ENCODE results near the gene KRT8. TPM values are rescaled to one million over a fixed set of nuclear protein-coding genes. Genes with fewer than 3 reads are reported as not detected.
"Not testable (repeated sequence)": the region's sequence is repeated elsewhere in the genome, so short reads cannot be mapped to it uniquely, and the experiment has no call there.

Gene KRT8
- total RNA-seq, 1 experiment from 2014 or later, result 54.8 TPM

DNA sequence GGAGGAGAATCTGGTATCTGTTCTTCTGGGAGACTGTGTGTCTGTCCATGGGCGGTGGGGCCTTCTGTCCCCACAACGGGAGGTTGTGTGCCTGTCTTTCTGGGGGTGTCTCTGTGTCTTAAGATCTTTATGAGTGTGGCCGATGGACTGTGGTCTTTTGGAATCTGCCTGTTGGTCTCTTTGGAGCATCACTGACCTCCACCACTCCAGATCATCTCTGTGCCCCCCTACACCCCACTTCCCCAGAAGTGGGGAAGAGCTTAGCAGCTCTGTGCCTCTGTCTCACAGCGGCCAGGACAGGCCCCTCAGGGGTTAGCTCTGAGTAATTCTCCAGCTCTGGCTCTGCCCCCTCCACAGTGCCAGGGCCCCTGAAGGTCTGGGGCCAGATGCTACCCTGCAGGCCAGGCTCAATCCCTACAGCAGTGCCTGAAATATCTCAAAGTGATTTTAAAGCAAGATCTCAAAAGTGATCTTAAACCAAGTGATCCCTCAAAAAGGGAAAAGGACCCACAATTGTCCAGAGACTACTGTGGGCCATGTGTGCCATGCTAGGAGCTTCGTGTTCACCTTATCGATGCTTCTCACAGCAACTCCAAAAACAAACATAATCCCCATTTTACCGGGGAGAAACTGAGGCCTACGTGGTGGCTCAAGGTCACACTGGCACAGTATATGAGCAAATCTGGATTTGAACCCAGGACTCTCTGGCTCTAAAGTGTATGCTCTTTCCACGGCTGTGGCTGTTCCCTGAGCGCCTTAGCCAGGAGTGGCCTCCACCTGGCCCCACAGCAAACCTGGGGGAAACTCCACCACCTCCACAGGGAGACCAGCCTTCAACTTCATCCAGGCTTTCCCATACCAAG, 30.1 kb downstream of the KRT8 start:
- DNase-seq (ENCODE audit: low read depth), result peak; percentile 63

- DNase-seq (ENCODE audit: low read depth), result peak; percentile 95
Observed at GRCh38 chr12:52873832-52874572, 30.9 kb downstream of the KRT8 start.

DNA sequence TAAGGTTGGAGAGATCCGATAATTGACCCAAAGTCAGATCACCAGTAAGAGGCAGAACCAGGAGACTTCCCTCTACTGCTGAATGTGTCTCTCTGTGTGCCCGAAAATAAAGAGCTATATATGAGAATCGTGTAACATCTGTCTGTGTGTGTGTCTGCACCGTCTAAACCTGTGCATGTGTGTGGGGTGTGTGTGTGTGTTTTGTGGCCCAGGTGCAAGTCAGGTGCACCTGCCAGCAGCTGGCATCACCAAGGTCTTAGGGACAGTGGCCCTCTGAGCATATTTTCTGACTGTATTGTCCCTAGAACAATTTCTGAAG, 31.4 kb downstream of the KRT8 start:
- no peak for DNase-seq (ENCODE audit: low read depth)

- no peak for DNase-seq (ENCODE audit: low read depth)
Observed at GRCh38 chr12:52872644-52873389, 32.1 kb downstream of the KRT8 start.

- peak; percentile 91 for DNase-seq (ENCODE audit: low read depth)
Observed at GRCh38 chr12:52871291-52872039, 33.4 kb downstream of the KRT8 start.

DNA sequence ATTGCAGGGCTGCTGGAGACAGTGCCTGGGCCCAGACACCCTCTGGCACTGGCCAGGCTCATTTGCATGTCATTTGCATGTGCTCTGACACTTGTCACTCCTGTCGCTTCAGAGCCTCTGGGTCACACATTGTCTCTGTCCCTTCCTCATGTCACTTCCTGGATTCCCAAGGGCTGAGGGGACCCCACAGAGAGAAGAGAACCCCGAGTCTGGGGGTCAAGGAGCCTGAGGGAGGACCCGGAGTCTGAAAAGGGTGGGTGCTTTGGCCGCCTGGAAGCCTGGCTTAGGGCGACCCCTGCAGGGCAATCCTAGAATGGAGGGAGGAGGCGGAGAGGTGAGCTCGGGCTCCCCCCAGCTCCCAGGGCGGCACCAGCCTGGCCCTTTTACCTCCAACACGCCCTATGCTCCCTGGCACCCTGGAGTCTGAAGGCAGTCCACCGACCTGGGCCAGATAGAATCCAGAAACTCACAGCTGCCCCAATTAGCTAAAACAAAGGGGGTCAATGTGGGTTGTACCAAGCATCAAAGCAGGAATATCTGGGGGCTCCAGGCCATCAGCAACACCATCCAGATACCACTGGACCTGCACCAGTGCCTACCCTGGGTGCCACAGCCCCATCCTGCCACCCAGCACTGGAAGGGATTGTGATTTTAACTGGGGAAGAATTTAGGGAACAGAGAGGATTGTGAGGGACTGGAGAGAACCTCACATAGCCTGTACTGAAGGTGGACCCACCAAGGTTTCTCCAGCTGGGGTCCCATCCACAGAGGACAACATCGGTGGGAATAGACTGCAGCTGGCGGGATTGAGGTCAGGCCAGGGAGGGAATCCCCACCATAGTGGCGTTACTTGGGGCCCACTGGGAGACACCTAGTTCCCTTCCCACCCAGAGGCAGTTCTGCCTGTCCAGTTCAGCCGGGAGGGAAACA, 34.2 kb downstream of the KRT8 start:
- peak; percentile 30 for DNase-seq (ENCODE audit: low read depth)

DNA sequence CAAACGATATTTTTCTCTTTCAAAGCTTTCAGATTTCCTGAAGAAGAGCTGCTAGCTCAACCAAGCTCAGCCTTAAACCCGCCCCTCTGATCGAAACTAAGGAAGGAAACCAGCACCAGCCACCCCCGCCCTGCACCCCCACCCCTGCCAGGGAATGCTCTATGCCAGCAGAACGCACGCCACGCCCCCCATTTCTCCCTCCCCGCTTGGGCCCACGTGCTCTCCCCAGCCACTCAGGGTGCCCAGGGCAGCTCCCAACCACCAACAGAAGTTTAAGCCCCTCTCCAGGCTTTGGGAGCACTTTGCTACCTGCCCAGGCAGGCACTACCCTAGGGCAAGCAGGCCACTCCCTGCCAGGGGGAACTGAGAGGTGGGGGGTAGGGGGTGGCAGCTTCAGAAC, 37.2 kb downstream of the KRT8 start:
- DNase-seq (ENCODE audit: low read depth), result no peak

DNA sequence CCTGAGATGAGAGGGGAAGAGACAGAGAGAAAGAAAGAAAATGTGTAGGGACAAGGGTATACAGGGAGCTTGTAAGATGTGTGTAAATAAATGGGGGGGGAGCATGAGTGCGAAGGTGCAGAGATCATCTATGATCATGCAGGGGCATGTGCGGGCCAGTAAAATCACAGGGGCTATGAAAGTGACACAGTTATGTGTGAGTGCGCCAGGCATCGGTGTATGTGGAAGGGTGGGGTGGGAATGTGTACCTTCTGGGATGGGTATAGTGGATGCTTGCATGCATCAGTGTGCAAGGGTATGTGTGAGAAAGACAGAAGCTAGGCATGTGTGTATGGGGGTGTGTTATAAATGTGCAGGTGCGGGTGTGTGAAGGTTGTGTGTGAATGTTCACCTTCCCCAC, 37.7 kb downstream of the KRT8 start:
- no peak for DNase-seq (ENCODE audit: low read depth)

DNA sequence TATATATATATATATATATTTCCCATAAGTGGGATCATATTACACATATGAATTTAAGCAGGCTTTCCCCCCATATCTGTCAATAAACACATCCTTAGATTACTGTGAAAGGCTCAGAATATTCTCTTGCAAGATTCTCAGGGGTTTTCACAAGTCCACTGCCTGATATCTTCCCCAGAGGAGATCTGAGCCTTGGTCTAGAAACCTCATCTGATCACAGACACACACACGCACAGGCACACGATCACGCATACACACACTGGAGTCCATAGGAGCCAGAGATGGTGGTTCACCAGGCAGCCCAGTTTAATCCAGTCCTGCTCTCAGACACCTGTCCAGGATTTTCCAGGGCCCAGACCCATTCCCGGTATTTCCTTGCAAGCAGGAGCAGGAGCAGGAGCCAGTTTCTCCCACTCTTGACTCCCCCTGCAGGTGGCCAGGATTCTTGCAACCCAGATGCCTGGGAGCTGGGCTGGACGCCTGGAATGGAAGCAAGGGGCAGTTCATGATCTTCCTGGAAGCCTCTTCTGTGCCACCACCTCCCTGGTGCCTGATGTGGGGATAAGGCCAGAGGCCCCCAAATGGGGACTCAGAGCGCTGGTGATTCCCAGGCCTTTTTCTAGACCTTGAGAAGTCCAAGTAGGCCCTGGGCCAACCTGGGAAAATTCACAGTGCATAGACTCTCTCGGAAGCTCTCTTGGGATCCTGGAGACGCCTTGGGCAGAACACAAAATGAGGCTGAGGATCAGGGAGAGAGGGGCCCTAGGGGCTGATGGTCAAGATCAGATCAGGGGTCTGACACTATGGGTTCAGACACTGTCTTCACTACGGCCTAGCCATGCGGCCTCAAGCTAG, 39.6 kb downstream of the KRT8 start:
- DNase-seq (ENCODE audit: low read depth), result peak; percentile 68

GRCh38 chr12:52862023-52862422, 42.9 kb downstream of the KRT8 start:
- no peak for DNase-seq (ENCODE audit: low read depth)

GRCh38 chr12:52861511-52861910, 43.4 kb downstream of the KRT8 start:
- no peak for DNase-seq (ENCODE audit: low read depth)

DNA sequence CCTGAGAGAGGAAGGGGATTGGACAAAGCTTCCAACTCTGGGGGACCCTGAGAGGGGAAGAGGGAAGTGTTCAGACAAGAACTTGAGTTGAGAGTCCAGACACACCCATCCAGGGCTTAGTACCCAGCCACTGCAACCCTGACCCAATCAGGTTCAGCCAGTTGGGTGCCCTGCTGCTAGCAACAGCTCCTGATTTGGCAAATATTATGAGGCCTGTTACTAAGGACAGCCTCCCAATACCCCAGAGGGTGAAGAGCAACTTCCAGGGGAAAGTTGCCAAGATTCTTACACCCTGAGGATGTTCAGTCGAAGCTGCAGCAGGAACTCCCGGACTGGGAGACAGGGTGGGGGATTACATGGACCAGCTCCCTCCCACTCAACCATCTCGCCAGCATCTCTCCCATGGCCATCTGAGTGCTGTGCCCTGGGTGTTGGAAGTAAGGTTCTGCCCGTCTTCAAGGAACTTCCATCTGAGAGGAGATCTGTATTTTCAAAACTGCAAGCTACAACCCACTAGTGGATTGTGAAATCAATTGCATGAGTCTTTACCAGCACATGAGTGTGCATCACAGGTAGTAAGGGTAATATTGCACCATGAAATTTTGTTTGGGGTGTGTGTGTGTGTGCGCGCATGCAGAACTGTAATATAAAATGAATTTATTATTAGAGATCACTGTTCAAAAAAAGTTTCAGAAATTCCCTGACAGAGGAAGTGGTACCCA, 44.6 kb downstream of the KRT8 start:
- peak; percentile 66 for DNase-seq (ENCODE audit: low read depth)

DNA sequence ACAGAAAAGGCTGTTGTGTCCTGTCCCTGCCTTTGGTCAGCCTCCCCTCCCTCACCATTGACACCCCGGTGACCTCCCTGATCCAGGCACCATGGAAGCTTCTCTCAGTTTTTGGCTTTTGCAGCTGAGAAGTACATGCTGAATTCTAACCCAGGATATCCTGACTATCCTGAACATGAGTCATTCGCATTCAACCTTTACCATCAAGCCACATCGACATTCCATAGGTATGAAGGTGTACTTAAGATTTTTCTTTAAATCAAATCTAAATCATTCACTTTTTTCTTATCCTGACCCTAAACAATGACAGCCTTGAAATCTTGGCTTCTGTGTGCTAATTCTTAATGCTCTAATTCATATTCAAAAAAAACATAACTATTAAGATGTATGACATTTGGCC, 47.4 kb downstream of the KRT8 start:
- DNase-seq (ENCODE audit: low read depth), result no peak

GRCh38 chr12:52856787-52857186, 48.1 kb downstream of the KRT8 start:
- DNase-seq (ENCODE audit: low read depth), result no peak

GRCh38 chr12:52856077-52856476, 48.8 kb downstream of the KRT8 start:
- not testable (repeated sequence) for DNase-seq (ENCODE audit: low read depth)

DNA sequence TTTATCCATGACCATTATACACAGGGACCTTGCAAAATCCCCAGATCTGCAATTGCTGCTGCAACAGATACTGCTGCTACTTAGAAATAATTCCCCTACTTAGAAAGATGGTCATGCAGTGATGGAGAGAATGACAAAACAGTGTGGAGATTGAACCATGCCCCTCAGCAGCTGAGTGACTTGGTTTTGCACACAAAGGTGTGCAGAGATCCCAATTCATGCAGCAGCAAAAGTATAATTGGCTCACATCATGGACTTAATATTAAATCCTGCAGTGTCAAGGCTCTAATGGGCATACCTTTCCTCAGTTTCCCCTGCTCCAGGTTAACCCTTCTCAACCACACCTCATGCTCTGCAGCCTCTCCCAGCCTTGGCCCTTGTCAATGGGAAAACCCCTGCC, 53.1 kb downstream of the KRT8 start:
- no peak for DNase-seq (ENCODE audit: low read depth)

DNA sequence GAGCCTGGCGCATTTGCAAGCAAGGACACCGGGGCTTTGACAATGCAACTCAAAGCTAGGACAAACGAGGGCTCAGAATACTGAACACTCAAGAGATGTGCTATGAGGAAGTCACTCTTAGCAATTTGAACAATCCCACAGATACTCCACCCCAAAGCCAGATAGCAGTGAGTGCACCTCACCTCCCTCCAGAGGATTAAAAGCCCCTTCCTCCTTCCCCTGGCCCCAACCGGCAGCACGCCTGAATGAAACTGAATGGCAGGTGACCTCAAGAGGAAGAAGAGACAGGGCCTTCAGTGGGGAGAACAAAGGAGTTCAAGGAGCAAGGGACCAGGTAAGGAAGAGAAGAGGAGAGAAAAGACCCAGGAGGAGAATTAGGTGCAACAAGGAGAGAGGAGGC, 54.2 kb downstream of the KRT8 start:
- DNase-seq (ENCODE audit: low read depth), result no peak

DNA sequence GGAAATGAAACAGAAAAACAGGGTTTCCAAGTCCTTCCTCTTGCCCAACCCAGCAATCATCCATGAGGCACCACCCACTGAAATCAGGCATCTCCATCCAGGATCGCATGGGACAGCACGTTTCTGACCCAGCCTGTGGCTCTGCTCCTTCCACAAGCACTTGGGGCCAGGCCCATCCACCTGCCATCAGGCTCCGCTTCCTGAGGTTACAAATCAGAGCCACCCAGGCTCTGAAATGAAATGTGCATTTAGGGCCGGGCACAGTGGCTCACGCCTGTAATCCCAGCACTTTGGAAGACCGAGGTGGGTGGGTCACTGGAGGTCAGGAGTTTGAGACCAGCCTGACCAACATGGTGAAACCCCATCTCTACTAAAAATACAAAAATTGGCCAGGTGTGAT, 55.4 kb downstream of the KRT8 start:
- DNase-seq (ENCODE audit: low read depth), result no peak

- no peak for DNase-seq (ENCODE audit: low read depth)
Observed at GRCh38 chr12:52848661-52849255, 56.1 kb downstream of the KRT8 start, which contains the start of gene KRT78. Gene KRT78 (minus strand): TSS chr12:52848994. CDS start chr12:52848930, 64 bp downstream.
